GM10248 (cell line): ENCODE measurements around the gene RNU6-8.

Experiments
- CTCF ChIA-PET: fragments of 300-600 bp; sonication (Branson Sonifier 250); formaldehyde crosslinking; extraction: SDS; loops from one replicate; lab custom pipeline; 2021; ENCODE audit warnings: antibody characterized with exemption; lab: Yijun Ruan, JAX
- POLR2A ChIA-PET: fragments of 350-650 bp; sonication (Branson Sonifier 250); formaldehyde crosslinking; extraction: SDS; loops from one replicate; lab custom pipeline; 2020; ENCODE audit warnings: antibody characterized with exemption; lab: Yijun Ruan, JAX
- DNase-seq: peaks from one replicate; pipeline ENCODE4 v3.0.0; 2012; ENCODE audit errors: extremely low spot score
- CTCF ChIP-seq: IDR thresholded peaks from 2 replicates; pipeline ENCODE4 v1.5.1; 2012; ENCODE audit warnings: mild to moderate bottlenecking, low read depth; ENCODE audit errors: extremely low read depth, missing control alignments, control extremely low read depth

Gene RNU6-8

GRCh38 chr14:32209471-32209870 lies 6.4 kb upstream of the RNU6-8 start:
- CTCF ChIA-PET: interaction anchor here (0.7 kb wide), 1 partner anchor 260 kb away, joined by 3 read pairs; no protein-coding TSS in a partner anchor
- TF ChIP-seq CTCF: no peak
- POLR2A ChIA-PET: no interaction called here
- DNase-seq: no peak

- TF ChIP-seq CTCF: no peak
- ChIA-PET POLR2A (no interaction called here), CTCF (interaction anchor here (0.7 to 1.1 kb wide), 2 partner anchors 10 to 261 kb away, joined by 3 read pairs; no protein-coding TSS in a partner anchor)
- DNase-seq: no peak
Measured at GRCh38 chr14:32208490-32208889, 5.4 kb upstream of the RNU6-8 start.

GRCh38 chr14:32206552-32206951 lies 3.5 kb upstream of the RNU6-8 start:
- TF ChIP-seq CTCF: no peak
- CTCF ChIA-PET: interaction anchor here (0.8 to 2.6 kb wide), 4 partner anchors 10 to 53 kb away, joined by 3 to 7 read pairs (median 3); no protein-coding TSS in a partner anchor
- DNase-seq: no peak
- POLR2A ChIA-PET: no interaction called here

GRCh38 chr14:32205984-32206383 lies 2.9 kb upstream of the RNU6-8 start:
- DNase-seq: no peak
- no peak for TF ChIP-seq CTCF
- ChIA-PET POLR2A (no interaction called here), CTCF (interaction anchor here (0.9 to 2.6 kb wide), 3 partner anchors 22 to 53 kb away, joined by 3 to 7 read pairs (median 3); no protein-coding TSS in a partner anchor)

GRCh38 chr14:32205554-32205953 lies 2.5 kb upstream of the RNU6-8 start:
- no peak for TF ChIP-seq CTCF
- CTCF ChIA-PET: interaction anchor here (2.6 kb wide), 1 partner anchor 47 kb away, joined by 7 read pairs; no protein-coding TSS in a partner anchor
- no peak for DNase-seq
- POLR2A ChIA-PET: no interaction called here

GRCh38 chr14:32203928-32204357 lies 874 bp upstream of the RNU6-8 start:
- CTCF ChIA-PET: interaction anchor here (0.9 to 1.6 kb wide), 2 partner anchors 35 to 51 kb away, joined by 3 read pairs; no protein-coding TSS in a partner anchor
- POLR2A ChIA-PET: no interaction called here
- no peak for DNase-seq
- no peak for TF ChIP-seq CTCF
